GM19467 (cell line): ENCODE data around the gene NPTX1.

Experiments
- ATAC-seq: cut with Tn5 transposase; IDR thresholded peaks from one replicate; pipeline ENCODE4 v1.9.1; 2021; ENCODE audit warnings: mild to moderate bottlenecking, moderate library complexity; ENCODE audit not compliant: unreplicated experiment

The NPTX1 gene

DNA sequence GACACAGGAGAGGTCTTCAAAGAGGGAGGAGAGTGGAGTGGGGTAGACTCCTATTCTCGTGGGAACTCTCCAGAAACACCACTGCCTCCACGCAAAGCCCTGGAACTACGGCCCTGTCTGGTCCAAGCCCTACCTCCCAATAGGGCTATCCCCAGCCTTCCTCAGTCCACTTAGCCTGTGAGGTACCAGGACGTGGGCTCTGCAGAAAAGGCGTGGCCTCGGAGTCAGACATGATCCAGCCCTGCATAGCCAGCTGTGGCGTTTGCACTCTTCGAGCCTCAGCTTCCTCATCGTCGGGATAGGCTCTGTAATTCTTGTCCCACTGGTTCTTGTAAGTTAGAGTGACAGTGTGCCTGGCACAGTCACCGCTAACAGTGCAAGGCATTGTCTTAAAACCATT is 47.6 kb downstream of the NPTX1 start:
- no peak for ATAC-seq

GRCh38 chr17:80428363-80428762 is 48.0 kb downstream of the NPTX1 start:
- ATAC-seq: no peak

- no peak for ATAC-seq
Measured at GRCh38 chr17:80427366-80428282, 48.8 kb downstream of the NPTX1 start.

- ATAC-seq: no peak
Measured at GRCh38 chr17:80426671-80427326, 49.6 kb downstream of the NPTX1 start.

DNA sequence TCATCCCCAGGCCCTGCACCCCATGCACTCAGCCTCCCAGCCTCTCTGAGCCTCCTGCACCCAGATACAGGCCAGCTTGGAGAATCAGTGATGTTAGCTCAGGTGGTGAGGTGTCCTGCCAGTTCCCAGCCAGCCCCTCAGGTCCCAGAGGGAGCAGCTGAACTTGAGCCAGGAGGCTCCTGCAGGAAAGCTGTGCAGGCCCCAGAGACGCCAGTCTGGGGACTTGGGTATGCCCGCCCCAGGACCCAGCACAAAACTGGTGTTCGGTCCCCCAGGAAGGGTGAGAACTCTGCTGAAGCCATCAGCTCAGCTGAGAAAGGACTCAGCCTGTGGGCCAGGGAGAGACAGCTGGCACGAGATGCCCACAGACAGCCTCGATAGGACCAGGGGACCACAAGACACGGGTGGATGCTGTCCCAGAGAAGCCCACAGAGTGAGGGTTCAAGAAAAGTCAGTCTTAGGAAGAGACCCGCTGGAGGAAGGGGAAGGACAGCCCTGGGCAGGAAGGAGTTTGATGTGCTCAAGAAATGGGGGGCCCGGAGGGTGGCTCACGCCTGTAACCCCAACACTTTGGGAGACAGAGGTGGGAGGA is 50.5 kb downstream of the NPTX1 start:
- ATAC-seq: no peak

DNA sequence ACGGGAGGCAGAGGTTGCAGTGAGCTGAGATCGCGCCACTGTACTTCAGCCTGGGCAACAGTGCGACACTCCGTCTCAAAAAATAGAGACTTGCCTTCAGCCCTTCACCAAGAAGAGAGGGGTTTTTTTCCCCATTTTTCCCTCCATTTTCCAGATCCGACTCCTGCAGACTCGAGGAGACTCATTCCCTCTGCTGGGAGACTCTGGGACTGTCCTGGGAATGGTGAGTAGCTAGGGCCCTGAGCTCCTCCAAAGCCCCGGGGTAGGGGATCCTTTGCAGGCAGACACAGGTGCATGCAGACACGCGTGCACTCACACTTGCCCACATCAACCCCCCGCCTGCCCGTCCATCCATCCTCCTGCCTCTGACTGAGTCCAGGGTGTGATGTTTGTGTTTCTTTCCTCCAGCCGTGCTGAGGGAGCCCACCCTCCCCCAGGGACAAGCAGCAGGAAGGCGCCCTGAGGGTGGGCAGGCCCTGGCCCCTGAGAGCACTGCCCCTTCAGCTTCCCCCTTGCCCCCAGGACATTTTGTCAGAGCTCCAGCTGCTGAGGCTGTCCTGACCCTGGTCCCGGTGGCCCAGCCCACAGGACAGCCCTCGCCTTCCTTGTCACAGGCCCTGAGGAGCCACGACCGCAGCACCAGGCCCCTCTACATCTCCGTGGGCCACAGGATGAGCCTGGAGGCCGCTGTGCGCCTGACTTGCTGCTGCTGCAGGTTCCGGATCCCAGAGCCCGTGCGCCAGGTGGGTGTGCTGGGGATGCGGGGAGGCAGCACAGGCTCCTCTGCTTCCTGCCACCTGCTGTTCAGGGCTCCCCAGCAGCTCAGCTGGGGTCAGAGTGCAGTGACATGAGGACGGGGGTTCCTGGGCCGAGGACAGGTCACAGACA is 51.3 kb downstream of the NPTX1 start:
- ATAC-seq: no peak

DNA sequence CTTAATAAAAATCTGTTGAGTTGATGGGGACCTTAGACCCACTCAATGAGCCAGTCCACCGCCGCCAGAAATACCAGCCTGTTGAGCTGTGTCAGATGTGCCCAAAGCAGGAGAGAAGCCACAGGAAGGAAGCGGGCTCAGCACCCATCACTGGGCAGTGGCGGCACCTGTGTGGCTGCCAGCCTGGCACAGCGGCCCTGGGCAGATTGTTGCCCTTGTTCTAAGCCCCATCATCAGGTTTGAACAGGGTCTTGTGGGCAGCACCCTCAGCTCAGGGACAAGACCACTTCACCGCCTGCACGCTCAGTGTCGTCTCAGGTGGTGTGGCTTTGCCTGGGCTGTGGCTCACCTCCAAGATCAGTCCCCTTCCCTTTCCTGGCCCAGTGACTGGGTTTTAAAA is 52.1 kb downstream of the NPTX1 start:
- ATAC-seq: no peak

DNA sequence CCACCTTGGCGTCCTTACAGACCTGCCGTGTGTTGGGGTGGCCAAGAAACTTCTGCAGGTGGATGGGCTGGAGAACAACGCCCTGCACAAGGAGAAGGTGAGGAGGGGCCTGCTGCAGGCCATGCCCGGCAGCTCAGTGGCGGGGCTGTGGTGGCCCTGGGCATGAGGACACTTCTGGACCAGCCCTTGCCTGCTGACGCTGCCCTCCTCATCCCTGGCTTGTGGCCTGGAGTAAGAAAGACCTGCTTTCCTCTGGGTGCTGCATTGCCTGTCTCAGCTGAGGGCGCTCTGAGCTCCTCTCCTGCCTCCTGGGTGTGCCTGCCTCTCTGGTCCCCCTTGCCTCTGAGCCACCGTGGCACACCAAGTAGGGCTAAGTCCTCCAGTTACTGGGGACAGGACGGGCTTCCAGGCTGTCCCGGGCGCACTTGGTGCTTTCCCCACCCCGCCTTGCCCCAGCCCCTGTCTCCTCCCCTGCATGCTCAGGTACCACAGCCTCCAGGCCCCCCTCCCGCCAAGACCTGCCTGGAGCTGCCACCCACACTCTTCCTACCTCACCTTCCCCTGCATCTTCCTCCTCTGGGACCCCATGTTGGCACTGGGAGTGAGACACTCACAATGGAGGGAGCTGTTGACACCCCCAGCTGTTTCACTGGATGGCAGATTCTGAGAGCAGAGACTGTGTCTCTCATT is 52.7 kb downstream of the NPTX1 start:
- ATAC-seq: no peak

GRCh38 chr17:80422981-80423380 is 53.4 kb downstream of the NPTX1 start:
- no peak for ATAC-seq

DNA sequence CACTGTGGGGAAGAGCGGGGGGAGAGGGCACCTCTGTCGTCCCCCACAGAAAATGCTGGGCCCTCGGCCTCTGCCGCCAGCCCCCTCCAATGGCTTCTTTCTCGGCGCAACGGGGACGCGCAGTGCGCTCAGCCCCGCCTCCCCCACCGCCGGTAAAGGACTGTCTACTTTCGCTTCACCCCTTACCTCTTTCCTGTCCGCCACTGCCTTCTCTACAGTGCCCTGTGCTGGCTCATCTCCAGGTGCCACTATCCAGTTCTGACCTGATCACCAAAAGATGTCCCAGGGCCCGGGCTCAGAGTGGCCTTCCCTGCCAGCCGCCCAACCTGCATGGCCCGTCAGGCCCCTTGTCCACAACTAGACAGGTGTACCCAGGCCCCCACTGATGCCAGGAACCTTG is 54.1 kb downstream of the NPTX1 start:
- no peak for ATAC-seq

DNA sequence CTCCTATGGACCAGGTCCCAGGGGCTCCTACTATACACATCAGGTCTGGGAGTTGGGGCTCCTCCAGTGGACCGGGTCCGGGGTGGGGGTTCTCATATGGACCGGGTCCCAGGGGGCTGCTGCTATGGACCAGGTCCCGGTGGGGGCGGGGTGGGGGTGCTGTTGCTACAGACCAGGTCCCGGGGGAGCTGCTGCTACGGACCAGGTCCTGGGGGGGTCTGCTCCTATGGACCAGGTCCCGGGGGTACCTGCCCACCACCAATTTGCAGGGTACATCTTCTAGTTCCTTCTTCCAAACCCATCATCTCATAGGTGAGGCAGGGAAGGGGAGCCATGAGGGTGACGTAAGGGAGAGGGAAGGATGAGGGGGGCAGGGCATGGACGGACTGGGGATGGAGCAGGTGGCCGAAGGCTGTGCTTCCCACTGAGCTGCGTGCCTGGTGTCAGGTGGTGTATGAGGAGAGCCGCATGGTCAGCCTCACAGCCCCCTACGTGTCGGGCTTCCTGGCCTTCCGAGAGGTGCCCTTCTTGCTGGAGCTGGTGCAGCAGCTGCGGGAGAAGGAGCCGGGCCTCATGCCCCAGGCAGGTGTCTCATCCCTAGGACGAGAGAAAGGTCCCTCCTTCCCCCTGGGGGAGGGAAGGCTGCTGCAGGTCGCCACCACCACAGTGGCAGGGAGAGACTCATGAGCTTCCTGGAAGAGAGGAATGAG is 54.9 kb downstream of the NPTX1 start:
- ATAC-seq: no peak

- no peak for ATAC-seq
Measured at GRCh38 chr17:80419255-80419654, 57.2 kb downstream of the NPTX1 start.

- no peak for ATAC-seq
Measured at GRCh38 chr17:80418589-80418988, 57.8 kb downstream of the NPTX1 start.
